K562 (cell line): ENCODE measurements around the gene TDRD10. TPM values are rescaled to one million over a fixed set of nuclear protein-coding genes. Genes with fewer than 3 reads are reported as not detected.

Experiments used
- MEF2D ChIP-seq: conservative IDR thresholded peaks from 2 replicates; pipeline ENCODE4 v1.6.1; 2016; ENCODE audit warnings: low read depth, missing genetic modification characterization, missing compliant biosample characterization
- NFYB ChIP-seq: IDR thresholded peaks from 2 replicates; pipeline ENCODE4 v1.6.1; 2011; ENCODE audit warnings: mild to moderate bottlenecking, moderate library complexity; ENCODE audit not compliant: insufficient read length; ENCODE audit errors: extremely low read depth
- PHF20 ChIP-seq: fragments of 450-650 bp; IDR thresholded peaks from 2 replicates; pipeline ENCODE4 v1.6.1; 2018; ENCODE audit not compliant: partially characterized antibody
- POLR2G ChIP-seq: fragments of 200-400 bp; formaldehyde crosslinking; IDR thresholded peaks from 2 replicates; pipeline ENCODE4 v1.6.1; 2017; ENCODE audit warnings: low read depth, mild to moderate bottlenecking, antibody characterized with exemption, low read length, moderate library complexity
- RFX7 ChIP-seq: fragments of 250-450 bp; sonication (Bioruptor Pico); IDR thresholded peaks from 2 replicates; pipeline ENCODE4 v1.5.1; 2021; ENCODE audit warnings: mild to moderate bottlenecking
- TSC22D4 ChIP-seq: fragments of 450-650 bp; IDR thresholded peaks from 2 replicates; pipeline ENCODE4 v1.6.1; 2016; ENCODE audit warnings: missing genetic modification characterization, missing biosample characterization, control low read depth
- ZC3H11A ChIP-seq: IDR thresholded peaks from 2 replicates; pipeline ENCODE4 v1.6.1; 2012; ENCODE audit warnings: low read depth, low read length, improper control_type of control experiment
- ZC3H4 ChIP-seq: sonication (generic); formaldehyde crosslinking; IDR thresholded peaks from 2 replicates; pipeline ENCODE4 v1.9.0; 2021; ENCODE audit warnings: missing genetic modification reagents, borderline replicate concordance
- ZNF707 ChIP-seq: fragments of 250-450 bp; sonication (Bioruptor Pico); conservative IDR thresholded peaks from 2 replicates; pipeline ENCODE4 v1.8.0; 2022; ENCODE audit warnings: inconsistent platforms, mild to moderate bottlenecking, moderate library complexity
- polyA plus RNA-seq, 8 experiments: library from polyadenylated mRNA; depleted of rRNA in 4 of 8; stranded (reverse) in 5 of 8; unstranded in 3 of 8; fragments of >200 nt; fragmentation: Nextera tagmentation in 2 of 8; fragmentation: Illumina TruSeq in 1 of 8; extraction: Ambion mirVana in 2 of 8; extraction: Trizol in 1 of 8; gene quantifications; 2 replicates each; pipeline versions ENCODE4 v1.2.1 to v1.2.3, GENCODE V29; 2011 to 2014; ENCODE audit warnings: inconsistent platforms in 1 of 8, missing spikeins in 1 of 8
- total RNA-seq, 7 experiments: library from RNA; depleted of rRNA in 6 of 7; stranded (reverse); fragments of >200 nt in 6 of 7; fragmentation: Illumina TruSeq in 2 of 7; extraction: Trizol in 2 of 7; gene quantifications; 2 replicates each; pipeline versions ENCODE4 v1.2.1 to v1.2.3, GENCODE V29; 2011 to 2021; ENCODE audit warnings: low replicate concordance in 1 of 7
- TF ChIP-seq, protein P1 (sequence below): sonication (generic); formaldehyde crosslinking; IDR thresholded peaks from 2 replicates; pipeline ENCODE4 v1.8.0; 2022; ENCODE audit warnings: mild to moderate bottlenecking, missing genetic modification reagents
- TF ChIP-seq, protein P2 (sequence below), 2 experiments: fragments of 450-650 bp; conservative IDR thresholded peaks; 2 replicates each; pipeline ENCODE4 v1.6.1; 2017; ENCODE audit warnings: mild to moderate bottlenecking in 2 of 2, moderate library complexity in 2 of 2
- TF ChIP-seq, protein P3 (sequence below): fragments of 450-650 bp; formaldehyde crosslinking; IDR thresholded peaks from 2 replicates; pipeline ENCODE4 v1.4.0; 2022; ENCODE audit warnings: missing genetic modification characterization

TDRD10 gene
- total and polyA plus RNA-seq, 9 of the 15 experiments (the other 6 are each of a cell fraction or from before 2014, with no cell fraction given) = not detected

DNA sequence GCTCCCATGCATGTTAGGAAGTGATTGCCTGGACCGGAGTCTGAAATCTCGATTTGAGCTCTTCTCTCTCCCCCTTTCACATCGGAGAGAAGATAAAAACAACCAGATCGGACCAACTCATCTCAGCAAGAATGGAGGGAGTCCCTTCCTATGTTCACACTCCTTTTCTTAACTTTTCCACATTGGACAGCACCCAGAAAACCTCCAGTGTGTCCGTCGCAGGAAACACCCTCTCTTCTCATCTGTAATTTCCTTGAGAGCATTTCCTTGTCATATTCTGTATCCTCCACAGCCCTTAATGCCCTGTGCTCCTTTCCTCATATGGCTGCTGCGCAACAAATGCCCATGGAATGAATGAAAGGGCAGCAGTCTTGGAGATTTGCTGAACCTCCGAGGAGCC is 1.5 kb upstream of the TDRD10 start (continued):
- TF ChIP-seq, protein P1, sequence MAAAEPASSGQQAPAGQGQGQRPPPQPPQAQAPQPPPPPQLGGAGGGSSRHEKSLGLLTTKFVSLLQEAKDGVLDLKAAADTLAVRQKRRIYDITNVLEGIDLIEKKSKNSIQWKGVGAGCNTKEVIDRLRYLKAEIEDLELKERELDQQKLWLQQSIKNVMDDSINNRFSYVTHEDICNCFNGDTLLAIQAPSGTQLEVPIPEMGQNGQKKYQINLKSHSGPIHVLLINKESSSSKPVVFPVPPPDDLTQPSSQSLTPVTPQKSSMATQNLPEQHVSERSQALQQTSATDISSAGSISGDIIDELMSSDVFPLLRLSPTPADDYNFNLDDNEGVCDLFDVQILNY (CRISPR knock-in tag) = no peak
- TF ChIP-seq, protein P2, sequence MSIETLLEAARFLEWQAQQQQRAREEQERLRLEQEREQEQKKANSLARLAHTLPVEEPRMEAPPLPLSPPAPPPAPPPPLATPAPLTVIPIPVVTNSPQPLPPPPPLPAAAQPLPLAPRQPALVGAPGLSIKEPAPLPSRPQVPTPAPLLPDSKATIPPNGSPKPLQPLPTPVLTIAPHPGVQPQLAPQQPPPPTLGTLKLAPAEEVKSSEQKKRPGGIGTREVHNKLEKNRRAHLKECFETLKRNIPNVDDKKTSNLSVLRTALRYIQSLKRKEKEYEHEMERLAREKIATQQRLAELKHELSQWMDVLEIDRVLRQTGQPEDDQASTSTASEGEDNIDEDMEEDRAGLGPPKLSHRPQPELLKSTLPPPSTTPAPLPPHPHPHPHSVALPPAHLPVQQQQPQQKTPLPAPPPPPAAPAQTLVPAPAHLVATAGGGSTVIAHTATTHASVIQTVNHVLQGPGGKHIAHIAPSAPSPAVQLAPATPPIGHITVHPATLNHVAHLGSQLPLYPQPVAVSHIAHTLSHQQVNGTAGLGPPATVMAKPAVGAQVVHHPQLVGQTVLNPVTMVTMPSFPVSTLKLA (conservative IDR thresholded peaks at IDR 0.05) = no peak
- TF ChIP-seq PHF20 (no peak), ZC3H11A (no peak), ZC3H4 (CRISPR knock-in tag) (no peak), POLR2G (no peak), NFYB (no peak), ZNF707 (CRISPR knock-in tag) (no peak), MEF2D (tag) (no peak), TSC22D4 (tag) (no peak), RFX7 (CRISPR knock-in tag) (no peak)
- TF ChIP-seq, protein P3, sequence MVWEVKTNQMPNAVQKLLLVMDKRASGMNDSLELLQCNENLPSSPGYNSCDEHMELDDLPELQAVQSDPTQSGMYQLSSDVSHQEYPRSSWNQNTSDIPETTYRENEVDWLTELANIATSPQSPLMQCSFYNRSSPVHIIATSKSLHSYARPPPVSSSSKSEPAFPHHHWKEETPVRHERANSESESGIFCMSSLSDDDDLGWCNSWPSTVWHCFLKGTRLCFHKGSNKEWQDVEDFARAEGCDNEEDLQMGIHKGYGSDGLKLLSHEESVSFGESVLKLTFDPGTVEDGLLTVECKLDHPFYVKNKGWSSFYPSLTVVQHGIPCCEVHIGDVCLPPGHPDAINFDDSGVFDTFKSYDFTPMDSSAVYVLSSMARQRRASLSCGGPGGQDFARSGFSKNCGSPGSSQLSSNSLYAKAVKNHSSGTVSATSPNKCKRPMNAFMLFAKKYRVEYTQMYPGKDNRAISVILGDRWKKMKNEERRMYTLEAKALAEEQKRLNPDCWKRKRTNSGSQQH (CRISPR knock-in tag) = no peak
